Measurements from ENCODE around the gene TOX4. TPM values are rescaled to one million over a fixed set of nuclear protein-coding genes. Genes with fewer than 3 reads are reported as not detected.
"Not testable (repeated sequence)": the region's sequence is repeated elsewhere in the genome, so short reads cannot be mapped to it uniquely, and the experiment has no call there.

Gene TOX4
- total RNA-seq, 1 experiment from 2014 or later, result 77.4 TPM

- TF ChIP-seq CTCF (IDR thresholded peaks at IDR 0.05; ENCODE audit: unreplicated experiment), result no peak
- BruUV-seq (replicated peaks), result no TSS peak
These were observed 39.7 kb upstream of the TOX4 start for GRCh38 chr14:21437063-21437901.

GRCh38 chr14:21440859-21441258 lies 36.1 kb upstream of the TOX4 start:
- intact Hi-C loops (cut with micrococcal nuclease; ENCODE audit: unreplicated experiment), result no loop called here
- Mint-ChIP-seq H3K27ac (ENCODE audit: unreplicated experiment) (no peak overlapping the region), H3K9me3 (ENCODE audit: low read depth, unreplicated experiment) (no peaks in the 10 kb centered on the region), H3K36me3 (ENCODE audit: insufficient read depth, unreplicated experiment) (peaks cover 23% of the 10 kb centered on the region), H3K27me3 (ENCODE audit: unreplicated experiment) (no peaks in the 10 kb centered on the region), H3K4me1 (ENCODE audit: low read depth, unreplicated experiment) (peaks cover 9% of the 10 kb centered on the region), H3K4me3 (ENCODE audit: low read depth, unreplicated experiment) (no peak overlapping the region)
- DNase-seq, result no peak
- CTCF ChIA-PET, result no interaction called here
- no TSS peak for BruUV-seq (replicated peaks)
- TF ChIP-seq CTCF (IDR thresholded peaks at IDR 0.05; ENCODE audit: unreplicated experiment), result no peak

More at GRCh38 chr14:21437063-21437901, 39.7 kb upstream of the TOX4 start:
- CTCF ChIA-PET, result interaction anchor here (0.7 to 1.1 kb wide), 3 partner anchors 19 to 401 kb away, joined by 3 to 31 read pairs (median 5); partner anchors contain the start of genes CHD8 and TOX4
- peak; percentile 98 for DNase-seq
- intact Hi-C loops (cut with micrococcal nuclease; ENCODE audit: unreplicated experiment), result no loop called here
- Mint-ChIP-seq H3K4me3 (ENCODE audit: low read depth, unreplicated experiment) (peak overlapping the region; percentile 82), H3K36me3 (ENCODE audit: insufficient read depth, unreplicated experiment) (peaks cover 28% of the 10 kb centered on the region), H3K9me3 (ENCODE audit: low read depth, unreplicated experiment) (no peaks in the 10 kb centered on the region), H3K27ac (ENCODE audit: unreplicated experiment) (peak overlapping the region; percentile 79), H3K4me1 (ENCODE audit: low read depth, unreplicated experiment) (peaks cover 19% of the 10 kb centered on the region), H3K27me3 (ENCODE audit: unreplicated experiment) (no peaks in the 10 kb centered on the region)

GRCh38 chr14:21442657-21443056 lies 34.3 kb upstream of the TOX4 start:
- DNase-seq; H3K4me1 Mint-ChIP-seq (ENCODE audit: low read depth, unreplicated experiment); CTCF ChIA-PET; intact Hi-C loops (cut with micrococcal nuclease; ENCODE audit: unreplicated experiment); BruUV-seq (replicated peaks); H3K4me3 Mint-ChIP-seq (ENCODE audit: low read depth, unreplicated experiment); H3K27ac Mint-ChIP-seq (ENCODE audit: unreplicated experiment); H3K9me3 Mint-ChIP-seq (ENCODE audit: low read depth, unreplicated experiment); H3K27me3 Mint-ChIP-seq (ENCODE audit: unreplicated experiment): not testable (repeated sequence)
- H3K36me3 Mint-ChIP-seq (ENCODE audit: insufficient read depth, unreplicated experiment), result peaks cover 13% of the 10 kb centered on the region

GRCh38 chr14:21449899-21450216 lies 27.1 kb upstream of the TOX4 start:
- Mint-ChIP-seq H3K27me3 (ENCODE audit: unreplicated experiment) (no peaks in the 10 kb centered on the region), H3K4me3 (ENCODE audit: low read depth, unreplicated experiment) (no peak overlapping the region), H3K4me1 (ENCODE audit: low read depth, unreplicated experiment) (peaks cover 22% of the 10 kb centered on the region), H3K9me3 (ENCODE audit: low read depth, unreplicated experiment) (no peaks in the 10 kb centered on the region), H3K27ac (ENCODE audit: unreplicated experiment) (no peak overlapping the region), H3K36me3 (ENCODE audit: insufficient read depth, unreplicated experiment) (peaks cover 14% of the 10 kb centered on the region)
- no peak for TF ChIP-seq CTCF (IDR thresholded peaks at IDR 0.05; ENCODE audit: unreplicated experiment)
- BruUV-seq (replicated peaks), result no TSS peak
- CTCF ChIA-PET, result no interaction called here
- DNase-seq, result no peak
- intact Hi-C loops (cut with micrococcal nuclease; ENCODE audit: unreplicated experiment), result no loop called here

Data from Calu3 (cell line).